Measurements from ENCODE around the gene ACTRT3. TPM values are rescaled to one million over a fixed set of nuclear protein-coding genes. Genes with fewer than 3 reads are reported as not detected.

Gene ACTRT3
- total RNA-seq, result 1.7 TPM

DNA sequence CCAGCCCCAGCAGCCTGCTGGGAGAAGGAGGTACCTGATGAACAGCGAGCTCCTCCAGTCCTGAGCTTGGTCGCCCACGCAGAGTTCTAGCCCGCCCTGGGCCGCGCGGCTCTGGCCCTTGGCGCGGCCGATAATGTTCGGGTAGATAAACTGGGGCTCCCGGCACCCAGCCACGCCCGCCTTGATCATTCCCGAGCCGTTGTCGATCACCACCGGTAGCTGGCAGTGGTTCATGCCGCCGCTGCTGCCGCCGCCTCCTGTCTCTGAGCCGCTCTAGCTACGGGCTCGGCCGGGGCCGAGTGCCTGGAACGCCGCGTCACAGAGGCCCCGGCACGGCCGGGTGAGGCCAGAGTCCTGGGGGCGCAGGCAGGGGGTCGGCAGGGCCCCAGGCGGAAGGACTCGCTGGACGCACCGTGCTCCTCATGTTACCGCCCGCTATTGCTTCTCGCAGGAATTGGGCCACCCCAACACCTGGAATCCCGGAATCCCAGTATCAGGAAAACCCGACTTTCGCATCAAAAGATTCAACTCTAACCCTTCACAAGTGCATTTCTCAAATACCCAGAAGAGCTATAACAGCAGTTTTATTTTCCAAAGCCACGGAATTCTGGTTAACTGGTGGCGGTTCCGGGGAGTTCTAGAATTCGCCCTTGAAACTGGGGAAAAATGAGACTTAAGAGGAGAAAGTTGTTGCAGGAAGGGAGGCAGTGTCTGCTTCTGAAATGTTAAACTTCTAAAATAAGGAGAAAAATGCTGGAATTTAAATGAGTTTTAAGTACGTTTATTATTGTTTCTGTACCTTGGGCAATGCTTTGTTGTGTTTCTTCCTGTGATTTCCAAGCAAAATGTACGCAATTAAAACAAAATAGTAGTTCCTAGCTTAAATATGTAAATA lies at the start of gene ACTRT3:
Gene ACTRT3 (minus strand): TSS at position 275 of the 895 bp plus-strand sequence. CDS start 41 bp downstream, at position 234.
- Histone ChIP-seq H3K36me3 (no peaks in the 10 kb centered on the region), H3K9me3 (no peaks in the 10 kb centered on the region), H3K27ac (peak within 1 kb of the TSS; percentile 85), H3K4me3 (peak within 1 kb of the TSS; percentile 58 to 69), H3K4me1 (peaks cover 8% of the 10 kb centered on the region), H3K27me3 (no peaks in the 10 kb centered on the region)
- DNase-seq (ENCODE audit: extremely low spot score in 2 of 2), result no peak
- intact Hi-C loops (cut with DNase I), result loop anchor here (10.0 kb wide), 1 partner anchor 105 kb away; the partner anchor contains the start of gene MECOM
- TF ChIP-seq POLR2A (IDR thresholded peaks at IDR 0.05) (no peak), POLR2AphosphoS5 (IDR thresholded peaks at IDR 0.05; ENCODE audit: insufficient read depth in 1 of 2, low read depth in 1 of 2) (peak in 1 of 2 donors; percentile 64)

DNA sequence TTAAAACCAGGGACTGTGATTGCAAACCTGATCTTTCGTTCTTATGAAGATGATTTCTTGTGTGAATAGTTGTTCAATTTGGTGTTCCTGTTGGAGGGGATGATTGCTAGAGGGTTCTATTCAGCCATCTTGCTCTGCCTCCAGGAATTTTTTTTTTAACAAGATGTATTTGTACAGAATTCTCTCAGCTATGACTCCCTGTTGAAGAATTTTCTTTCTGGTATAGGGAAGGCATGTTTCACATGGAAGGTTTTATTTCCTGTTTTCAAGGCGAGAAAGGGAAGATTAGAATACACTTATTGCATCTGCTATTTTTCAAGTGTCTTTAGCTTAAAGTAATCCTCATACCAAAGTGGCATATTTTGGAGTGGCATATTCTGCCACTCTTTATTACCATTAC lies 49.0 kb upstream of the ACTRT3 start:
- H3K4me1 ChIP-seq, result peaks cover under 1% of the 10 kb centered on the region
- TF ChIP-seq, protein P1, sequence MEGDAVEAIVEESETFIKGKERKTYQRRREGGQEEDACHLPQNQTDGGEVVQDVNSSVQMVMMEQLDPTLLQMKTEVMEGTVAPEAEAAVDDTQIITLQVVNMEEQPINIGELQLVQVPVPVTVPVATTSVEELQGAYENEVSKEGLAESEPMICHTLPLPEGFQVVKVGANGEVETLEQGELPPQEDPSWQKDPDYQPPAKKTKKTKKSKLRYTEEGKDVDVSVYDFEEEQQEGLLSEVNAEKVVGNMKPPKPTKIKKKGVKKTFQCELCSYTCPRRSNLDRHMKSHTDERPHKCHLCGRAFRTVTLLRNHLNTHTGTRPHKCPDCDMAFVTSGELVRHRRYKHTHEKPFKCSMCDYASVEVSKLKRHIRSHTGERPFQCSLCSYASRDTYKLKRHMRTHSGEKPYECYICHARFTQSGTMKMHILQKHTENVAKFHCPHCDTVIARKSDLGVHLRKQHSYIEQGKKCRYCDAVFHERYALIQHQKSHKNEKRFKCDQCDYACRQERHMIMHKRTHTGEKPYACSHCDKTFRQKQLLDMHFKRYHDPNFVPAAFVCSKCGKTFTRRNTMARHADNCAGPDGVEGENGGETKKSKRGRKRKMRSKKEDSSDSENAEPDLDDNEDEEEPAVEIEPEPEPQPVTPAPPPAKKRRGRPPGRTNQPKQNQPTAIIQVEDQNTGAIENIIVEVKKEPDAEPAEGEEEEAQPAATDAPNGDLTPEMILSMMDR (IDR thresholded peaks at IDR 0.05), result no peak
- TF ChIP-seq POLR2AphosphoS5 (IDR thresholded peaks at IDR 0.05; ENCODE audit: insufficient read depth in 1 of 2, low read depth in 1 of 2) (no peak), POLR2A (IDR thresholded peaks at IDR 0.05) (no peak)
- no peaks in the 10 kb centered on the region for H3K36me3 ChIP-seq
- H3K4me3 ChIP-seq, result no peak overlapping the region
- H3K27me3 ChIP-seq, result no peaks in the 10 kb centered on the region
- H3K9me3 ChIP-seq, result no peaks in the 10 kb centered on the region
- intact Hi-C loops (cut with DNase I), result no loop called here
- DNase-seq (ENCODE audit: extremely low spot score in 2 of 2), result no peak
- H3K27ac ChIP-seq, result no peak overlapping the region

DNA sequence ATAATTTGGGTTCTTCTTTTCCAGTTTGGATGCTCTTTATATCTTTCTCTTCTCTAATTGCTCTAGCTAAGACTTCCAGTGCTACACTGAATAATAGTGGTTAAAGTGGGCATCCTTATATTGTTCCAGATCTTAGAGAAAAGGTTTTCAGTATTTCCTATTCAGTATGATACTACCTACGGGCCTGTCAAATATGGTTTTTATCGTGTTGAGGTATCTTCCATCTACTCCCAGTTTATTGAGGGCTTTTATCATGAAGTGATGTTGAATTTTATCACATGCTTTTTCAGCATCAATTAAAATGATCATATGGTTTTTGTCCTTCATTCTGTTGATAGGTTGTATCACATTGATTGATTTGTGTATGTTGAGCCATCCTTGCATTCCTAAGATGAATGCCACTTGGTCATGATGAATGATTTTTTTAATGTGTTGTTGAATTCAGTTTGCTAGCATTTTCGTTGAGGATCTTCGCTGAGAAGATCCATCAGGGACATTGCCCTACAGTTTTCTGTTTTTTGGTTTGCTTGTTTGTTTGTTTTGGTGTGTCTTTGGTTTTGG lies 46.3 kb upstream of the ACTRT3 start:
- H3K27ac ChIP-seq, result no peak overlapping the region
- no peaks in the 10 kb centered on the region for H3K27me3 ChIP-seq
- no peaks in the 10 kb centered on the region for H3K9me3 ChIP-seq
- TF ChIP-seq POLR2AphosphoS5 (IDR thresholded peaks at IDR 0.05; ENCODE audit: insufficient read depth in 1 of 2, low read depth in 1 of 2) (no peak), POLR2A (IDR thresholded peaks at IDR 0.05) (no peak)
- TF ChIP-seq, protein P1 (IDR thresholded peaks at IDR 0.05), result no peak
- intact Hi-C loops (cut with DNase I), result no loop called here
- peaks cover 10% of the 10 kb centered on the region for H3K4me1 ChIP-seq
- DNase-seq (ENCODE audit: extremely low spot score in 2 of 2), result no peak
- H3K4me3 ChIP-seq, result no peak overlapping the region
- no peaks in the 10 kb centered on the region for H3K36me3 ChIP-seq

DNA sequence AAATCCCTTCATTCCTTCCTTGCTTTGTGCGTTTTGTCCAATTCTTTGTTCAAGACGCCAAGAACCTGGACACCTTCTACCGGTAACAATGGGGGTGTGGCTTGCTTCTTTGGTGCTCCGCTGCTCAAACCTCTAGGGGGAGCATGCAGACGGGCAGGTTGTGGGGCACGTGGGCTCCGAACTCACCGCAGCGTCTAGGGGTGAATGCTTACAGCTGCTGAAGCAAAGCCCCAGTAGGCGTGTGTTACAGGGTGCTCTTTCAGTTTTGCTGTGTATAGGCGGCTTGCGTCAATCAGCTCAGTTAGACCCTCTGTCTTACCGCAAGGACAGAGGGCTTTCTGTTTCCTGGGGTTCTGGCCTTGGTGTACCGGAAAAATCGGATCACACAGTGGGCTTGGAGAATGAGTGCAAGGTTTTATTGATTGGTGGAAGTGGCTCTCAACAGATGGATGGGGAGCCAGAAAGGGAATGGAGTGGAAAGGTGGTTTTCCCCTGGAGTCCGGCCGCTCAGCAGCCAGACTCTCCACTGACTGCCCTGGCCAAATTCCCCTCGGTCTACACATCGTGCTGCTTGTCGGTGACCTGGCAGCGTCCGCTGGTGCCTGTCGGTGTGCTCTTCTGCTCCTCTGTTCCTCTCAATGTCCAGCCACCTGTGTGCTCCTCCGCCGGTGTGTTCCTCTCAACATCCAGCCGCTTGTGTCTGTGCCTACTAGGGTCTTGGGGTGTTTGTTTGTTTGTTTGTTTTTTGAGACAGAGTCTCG lies 44.6 kb upstream of the ACTRT3 start:
- peaks cover 10% of the 10 kb centered on the region for H3K4me1 ChIP-seq
- H3K4me3 ChIP-seq, result peak overlapping the region; percentile 57 to 79
- H3K36me3 ChIP-seq, result no peaks in the 10 kb centered on the region
- DNase-seq (ENCODE audit: extremely low spot score in 2 of 2), result no peak
- no peak for TF ChIP-seq POLR2AphosphoS5 (IDR thresholded peaks at IDR 0.05; ENCODE audit: insufficient read depth in 1 of 2, low read depth in 1 of 2)
- TF ChIP-seq, protein P1 (IDR thresholded peaks at IDR 0.05), result no peak
- no peak overlapping the region for H3K27ac ChIP-seq
- H3K27me3 ChIP-seq, result no peaks in the 10 kb centered on the region
- intact Hi-C loops (cut with DNase I), result no loop called here
- no peaks in the 10 kb centered on the region for H3K9me3 ChIP-seq

DNA sequence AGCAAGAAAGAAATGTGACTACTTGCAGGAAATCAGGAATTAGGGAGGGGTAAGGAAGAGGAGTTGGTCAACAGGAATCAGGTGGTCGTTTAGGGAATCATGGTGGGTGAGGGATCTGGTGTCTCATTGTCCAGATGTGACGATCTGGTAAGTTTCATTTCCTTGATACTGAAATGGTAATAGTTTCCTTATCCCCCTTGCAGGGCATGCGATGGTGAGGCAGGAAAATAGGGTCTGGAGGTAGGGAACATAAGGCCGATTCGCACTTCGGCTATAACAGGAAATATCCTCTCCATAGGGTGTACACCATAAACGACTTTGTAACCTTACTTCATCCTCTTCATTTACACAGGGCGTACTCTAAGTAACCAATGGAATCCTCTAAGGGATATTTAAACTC lies 43.9 kb upstream of the ACTRT3 start:
- Histone ChIP-seq H3K4me1 (peaks cover 10% of the 10 kb centered on the region), H3K9me3 (no peaks in the 10 kb centered on the region), H3K36me3 (no peaks in the 10 kb centered on the region), H3K27ac (peak overlapping the region; percentile 62), H3K27me3 (no peaks in the 10 kb centered on the region), H3K4me3 (peak overlapping the region; percentile 57 to 79)
- DNase-seq (ENCODE audit: extremely low spot score in 2 of 2), result no peak
- intact Hi-C loops (cut with DNase I), result no loop called here
- TF ChIP-seq POLR2AphosphoS5 (IDR thresholded peaks at IDR 0.05; ENCODE audit: insufficient read depth in 1 of 2, low read depth in 1 of 2) (no peak), POLR2A (IDR thresholded peaks at IDR 0.05) (no peak)
- TF ChIP-seq, protein P1 (IDR thresholded peaks at IDR 0.05), result no peak
